Measurements from ENCODE around the gene AEBP2.

AEBP2 gene

GRCh38 chr12:19499030-19499429 lies 59.7 kb downstream of the AEBP2 start:
- no peak for DNase-seq (ENCODE audit: low read depth in 1 of 2, low spot score in 1 of 2)

GRCh38 chr12:19506497-19506896 lies 67.2 kb downstream of the AEBP2 start:
- DNase-seq (ENCODE audit: low read depth in 1 of 2, low spot score in 1 of 2): no peak

GRCh38 chr12:19507823-19508222 lies 68.5 kb downstream of the AEBP2 start:
- no peak for DNase-seq (ENCODE audit: low read depth in 1 of 2, low spot score in 1 of 2)

DNA sequence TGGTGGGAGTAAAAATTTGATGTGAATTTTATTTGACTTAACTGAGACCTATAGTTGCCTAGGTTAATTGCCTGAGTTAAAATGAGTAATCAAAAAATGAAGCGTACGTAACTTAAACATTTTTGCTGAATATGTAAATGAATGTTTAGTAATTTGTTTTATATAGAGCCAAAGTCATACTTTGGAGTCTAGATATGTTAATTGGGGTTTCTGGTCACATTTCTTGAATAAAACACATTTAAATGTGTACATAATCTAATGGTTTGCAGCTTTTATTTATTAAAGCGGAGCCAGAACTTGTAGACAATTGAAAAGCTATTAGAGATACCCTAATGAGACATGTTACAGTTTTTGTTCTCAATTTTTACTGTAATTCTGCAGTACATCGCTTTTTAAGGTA lies 71.2 kb downstream of the AEBP2 start:
- DNase-seq (ENCODE audit: low read depth in 1 of 2, low spot score in 1 of 2): no peak

- no peak for DNase-seq (ENCODE audit: low read depth in 1 of 2, low spot score in 1 of 2)
Observed at GRCh38 chr12:19515179-19515578, 75.9 kb downstream of the AEBP2 start.

DNA sequence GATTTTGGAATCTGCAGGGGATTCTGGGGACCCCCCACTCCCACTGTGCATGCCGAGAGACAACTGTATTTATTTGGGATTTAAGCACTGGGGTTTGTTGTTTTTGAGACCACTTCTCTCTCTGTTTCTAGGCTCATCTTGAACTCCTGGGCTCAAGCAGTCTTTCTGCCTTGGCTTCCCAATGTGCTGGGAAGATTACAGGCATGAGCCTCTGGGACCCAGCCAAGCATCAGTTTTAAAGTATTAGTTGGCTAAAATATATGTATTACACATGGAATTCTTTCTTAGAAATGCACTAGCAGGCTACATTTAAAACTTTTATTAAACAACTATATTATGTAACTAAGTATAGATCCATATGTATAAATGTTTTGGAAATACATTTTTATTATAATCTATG lies 78.3 kb downstream of the AEBP2 start:
- no peak for DNase-seq (ENCODE audit: low read depth in 1 of 2, low spot score in 1 of 2)

GRCh38 chr12:19518209-19518608 lies 78.9 kb downstream of the AEBP2 start:
- no peak for DNase-seq (ENCODE audit: low read depth in 1 of 2, low spot score in 1 of 2)

- DNase-seq (ENCODE audit: low read depth in 1 of 2, low spot score in 1 of 2): no peak
Observed at GRCh38 chr12:19520646-19521415, 81.5 kb downstream of the AEBP2 start.

DNA sequence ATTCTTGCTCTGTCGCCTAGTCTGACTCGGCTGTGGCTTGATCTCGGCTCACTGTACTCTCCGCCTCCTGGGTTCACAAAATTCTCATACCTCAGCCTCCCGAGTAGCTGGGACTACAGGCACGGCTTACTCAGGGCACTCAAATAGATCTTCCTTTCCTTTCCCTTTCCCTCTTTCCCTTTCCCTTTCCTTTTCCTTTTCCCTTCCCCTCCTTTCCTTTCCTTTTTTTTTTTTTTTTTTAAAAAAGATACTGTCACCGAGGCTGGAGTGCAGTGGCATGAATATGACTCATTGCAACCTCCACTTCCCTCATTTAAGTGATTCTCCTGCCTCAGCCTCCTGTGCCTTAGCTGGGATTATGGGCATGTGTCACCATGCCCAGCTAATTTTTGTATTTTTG lies 86.0 kb downstream of the AEBP2 start:
- no peak for DNase-seq (ENCODE audit: low read depth in 1 of 2, low spot score in 1 of 2)

DNA sequence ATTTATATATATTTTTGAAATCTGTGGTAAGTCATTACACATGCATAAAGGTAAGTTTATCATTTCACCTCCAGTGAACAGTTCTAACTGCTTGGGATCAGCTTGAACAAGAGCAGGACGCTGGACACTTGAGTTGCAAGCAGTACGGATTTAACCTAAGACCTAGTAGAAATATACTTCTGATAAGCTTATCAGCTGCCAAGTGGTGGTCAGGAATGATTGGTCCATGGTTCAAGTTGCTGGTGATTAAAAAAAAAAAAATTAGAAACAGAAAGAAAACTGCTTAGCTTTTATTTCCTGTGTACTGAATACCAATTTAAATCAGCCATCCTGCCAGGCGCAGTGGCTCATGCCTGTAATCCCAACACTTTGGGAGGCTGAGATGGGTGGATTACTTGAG lies 88.6 kb downstream of the AEBP2 start:
- DNase-seq (ENCODE audit: low read depth in 1 of 2, low spot score in 1 of 2): no peak

DNA sequence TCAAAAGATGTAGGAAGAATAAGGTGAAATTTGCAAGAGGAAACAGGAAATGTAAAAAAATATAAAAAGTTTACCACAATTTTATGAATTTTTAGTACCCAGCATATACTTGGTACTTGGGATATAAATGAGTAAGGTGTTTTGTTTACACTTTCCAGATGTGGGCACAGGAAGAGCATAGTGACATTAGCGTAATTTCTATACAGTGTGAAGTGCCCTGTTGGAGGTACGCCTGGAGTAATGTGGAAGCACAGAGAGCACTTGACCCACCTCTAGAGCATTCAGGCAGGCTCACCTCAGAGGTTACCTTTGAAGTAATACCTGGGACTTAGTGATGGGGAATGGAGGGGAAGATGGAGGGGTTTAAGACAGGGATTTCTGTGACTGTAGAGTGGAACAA lies 89.5 kb downstream of the AEBP2 start:
- no peak for DNase-seq (ENCODE audit: low read depth in 1 of 2, low spot score in 1 of 2)

GRCh38 chr12:19529951-19530636 lies 90.8 kb downstream of the AEBP2 start:
- no peak for DNase-seq (ENCODE audit: low read depth in 1 of 2, low spot score in 1 of 2)

- no peak for DNase-seq (ENCODE audit: low read depth in 1 of 2, low spot score in 1 of 2)
Observed at GRCh38 chr12:19530637-19531023, 91.3 kb downstream of the AEBP2 start.

- DNase-seq (ENCODE audit: low read depth in 1 of 2, low spot score in 1 of 2): no peak
Observed at GRCh38 chr12:19533567-19533966, 94.3 kb downstream of the AEBP2 start.

DNA sequence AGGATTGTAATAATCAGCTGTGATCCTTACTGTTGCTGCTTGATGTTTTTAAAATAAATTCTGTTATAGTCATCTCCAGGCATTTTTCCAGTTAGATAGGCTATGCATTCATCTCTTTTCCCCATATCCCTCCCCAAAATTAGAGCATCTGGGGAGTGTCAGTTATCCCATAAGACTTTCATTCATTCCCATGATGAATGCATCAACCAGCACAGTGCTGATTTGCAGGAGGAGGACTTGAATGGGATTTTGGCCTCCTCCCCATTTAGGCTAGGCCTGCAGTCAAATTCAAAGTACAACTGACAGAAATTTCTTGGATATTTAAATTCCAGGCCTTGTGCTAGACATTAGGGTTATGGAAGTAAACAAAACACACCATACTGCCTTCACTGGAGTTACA lies 99.8 kb downstream of the AEBP2 start:
- no peak for DNase-seq (ENCODE audit: low read depth in 1 of 2, low spot score in 1 of 2)

DNA sequence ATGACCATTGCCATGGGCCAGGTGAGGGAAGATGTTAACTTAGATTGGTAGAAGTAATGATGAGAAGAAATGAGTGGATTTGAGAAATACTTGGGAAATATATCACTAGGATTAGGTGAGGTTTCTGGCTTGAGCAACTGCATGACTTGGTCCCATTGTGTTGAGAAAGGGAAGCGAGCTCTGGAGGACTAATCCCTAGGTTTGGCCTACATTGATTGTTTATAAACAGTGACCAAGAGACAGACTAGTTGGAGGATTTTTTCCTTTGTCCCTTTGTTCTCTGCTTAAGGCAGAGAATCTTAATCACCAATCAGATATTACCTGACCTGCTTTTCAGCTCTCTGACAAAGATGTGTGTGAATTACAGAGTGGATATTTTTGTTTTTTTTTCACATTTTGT lies 100.5 kb downstream of the AEBP2 start:
- DNase-seq (ENCODE audit: low read depth in 1 of 2, low spot score in 1 of 2): no peak

GRCh38 chr12:19542606-19543005 lies 103.3 kb downstream of the AEBP2 start:
- DNase-seq (ENCODE audit: low read depth in 1 of 2, low spot score in 1 of 2): no peak

- no peak for DNase-seq (ENCODE audit: low read depth in 1 of 2, low spot score in 1 of 2)
Observed at GRCh38 chr12:19544353-19544752, 105.1 kb downstream of the AEBP2 start.

DNA sequence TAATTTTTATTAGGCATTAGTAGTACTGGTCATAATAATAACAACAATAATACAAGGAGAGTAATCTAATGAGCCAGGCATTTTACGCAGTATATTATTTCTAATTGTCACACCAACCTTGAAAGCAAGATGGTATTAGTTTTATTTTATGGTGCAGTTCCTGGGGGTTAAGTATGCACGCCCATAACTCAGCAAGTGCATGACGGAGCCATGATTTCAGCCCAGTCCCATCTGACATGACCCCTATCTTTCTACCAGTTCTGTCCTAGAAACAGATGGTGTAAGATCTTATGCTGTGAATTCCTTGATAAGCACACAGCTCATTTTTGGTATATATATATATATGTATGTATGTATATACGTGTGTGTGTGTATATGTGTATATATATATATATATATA lies 106.0 kb downstream of the AEBP2 start:
- DNase-seq (ENCODE audit: low read depth in 1 of 2, low spot score in 1 of 2): no peak

DNA sequence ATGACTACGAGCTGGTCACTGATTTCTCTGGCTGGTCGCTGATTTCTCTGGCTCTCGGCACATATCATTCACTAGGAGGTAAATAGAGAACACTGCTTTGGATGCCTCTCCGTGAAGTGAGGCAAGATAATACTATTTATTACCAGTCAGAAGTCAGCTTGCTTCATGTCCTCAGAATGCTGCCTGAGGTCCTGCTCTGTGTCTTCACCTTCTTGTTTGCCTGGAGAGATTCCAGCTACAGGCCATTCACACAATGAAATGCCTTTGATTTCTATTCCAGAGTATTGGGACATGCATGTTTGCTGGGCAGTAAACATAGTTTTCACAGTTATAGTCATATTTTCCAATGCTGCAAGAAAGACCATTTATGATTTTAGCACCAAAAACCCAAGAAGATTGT lies 106.7 kb downstream of the AEBP2 start:
- DNase-seq (ENCODE audit: low read depth in 1 of 2, low spot score in 1 of 2): no peak

GRCh38 chr12:19546611-19547162 lies 107.4 kb downstream of the AEBP2 start:
- no peak for DNase-seq (ENCODE audit: low read depth in 1 of 2, low spot score in 1 of 2)

DNA sequence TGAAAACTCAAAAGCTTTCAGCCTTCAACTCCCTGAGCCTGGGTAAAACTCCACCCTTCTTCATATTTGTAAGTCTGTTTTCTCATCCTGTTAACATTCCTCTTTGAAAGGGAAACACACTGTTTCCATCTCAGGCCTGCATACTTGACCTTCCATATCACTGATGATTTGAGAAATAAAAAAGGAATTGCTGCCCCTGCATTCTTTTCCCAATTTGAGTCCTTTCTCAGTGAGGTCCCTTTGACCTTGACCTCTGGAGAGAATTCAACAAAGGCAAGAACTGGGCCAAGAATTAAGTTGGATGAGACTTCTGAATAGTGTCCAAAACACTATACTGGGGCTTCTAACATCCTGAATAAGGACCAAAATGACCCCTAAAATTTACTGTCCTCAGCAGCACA lies 108.0 kb downstream of the AEBP2 start:
- DNase-seq (ENCODE audit: low read depth in 1 of 2, low spot score in 1 of 2): no peak

DNA sequence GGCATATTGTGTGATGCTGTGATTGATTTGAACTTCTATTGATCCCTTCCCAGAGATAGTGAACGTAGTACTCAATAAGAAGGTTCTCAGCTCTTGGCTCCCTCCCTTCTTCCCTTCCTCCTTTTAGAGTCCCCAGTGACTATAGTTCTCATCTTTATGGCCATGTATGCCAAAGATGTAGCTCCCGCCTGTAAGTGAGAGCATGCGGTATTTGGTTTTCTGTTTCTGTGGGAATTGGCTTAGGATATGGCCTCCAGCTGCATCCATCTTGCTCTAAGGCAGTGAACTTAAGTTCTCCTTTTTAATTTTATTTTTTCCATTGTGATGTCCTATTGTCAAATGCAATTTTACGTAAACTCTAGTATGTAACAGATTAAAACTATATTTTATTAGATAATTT lies 109.5 kb downstream of the AEBP2 start:
- DNase-seq (ENCODE audit: low read depth in 1 of 2, low spot score in 1 of 2): no peak

Measured in activated CD4-positive, alpha-beta T cell treated with anti-CD3 and anti-CD28 coated beads, Interleukin-2, amount 50 U/mL, for 24 hours (primary cell).